GM19043 (cell line): ENCODE measurements around the gene C16orf74.

Source experiments
- ATAC-seq: cut with Tn5 transposase; IDR thresholded peaks from one replicate; pipeline ENCODE4 v1.9.1; 2021; ENCODE audit warnings: low read depth; ENCODE audit not compliant: unreplicated experiment

C16orf74 gene

GRCh38 chr16:85698935-85699558 lies 51.8 kb downstream of the C16orf74 start:
- ATAC-seq: no peak

- ATAC-seq: no peak
These were observed 52.4 kb downstream of the C16orf74 start for GRCh38 chr16:85698459-85698891.

GRCh38 chr16:85697431-85697830 lies 53.5 kb downstream of the C16orf74 start:
- no peak for ATAC-seq

GRCh38 chr16:85696781-85697180 lies 54.1 kb downstream of the C16orf74 start:
- no peak for ATAC-seq

GRCh38 chr16:85695196-85696128 lies 55.4 kb downstream of the C16orf74 start:
- no peak for ATAC-seq

- no peak for ATAC-seq
These were observed 60.3 kb downstream of the C16orf74 start for GRCh38 chr16:85690469-85691064.

- no peak for ATAC-seq
These were observed 61.0 kb downstream of the C16orf74 start for GRCh38 chr16:85689950-85690320.

GRCh38 chr16:85689285-85689949 lies 61.5 kb downstream of the C16orf74 start:
- no peak for ATAC-seq

- peak; percentile 97 for ATAC-seq
These were observed 62.2 kb downstream of the C16orf74 start, which contains the start of gene GINS2 for GRCh38 chr16:85688586-85689284. Gene GINS2, minus strand, starts transcription at chr16:85688954. Its CDS starts 56 bp downstream, at chr16:85688898.

- ATAC-seq: no peak
These were observed 63.0 kb downstream of the C16orf74 start for GRCh38 chr16:85687651-85688471.

GRCh38 chr16:85686912-85687591 lies 63.8 kb downstream of the C16orf74 start:
- ATAC-seq: no peak

GRCh38 chr16:85685251-85685650 lies 65.6 kb downstream of the C16orf74 start:
- ATAC-seq: no peak

- no peak for ATAC-seq
These were observed 67.5 kb downstream of the C16orf74 start for GRCh38 chr16:85683363-85683762.

GRCh38 chr16:85682516-85682915 lies 68.4 kb downstream of the C16orf74 start:
- no peak for ATAC-seq

GRCh38 chr16:85681255-85681654 lies 69.6 kb downstream of the C16orf74 start:
- ATAC-seq: no peak

- no peak for ATAC-seq
These were observed 70.4 kb downstream of the C16orf74 start for GRCh38 chr16:85680352-85680944.

- no peak for ATAC-seq
These were observed 71.0 kb downstream of the C16orf74 start for GRCh38 chr16:85679870-85680269.

- ATAC-seq: no peak
These were observed 72.1 kb downstream of the C16orf74 start for GRCh38 chr16:85678821-85679220.
